Activated gamma-delta T cell treated with Interleukin-2 at 50 U/mL for 16 hours (primary cell): Measurements from ENCODE around the gene PLEKHA7.
A peak's percentile ranks its signal among the peaks of the same experiment; 100 is the strongest.

Experiments
- DNase-seq: peaks from one replicate; pipeline ENCODE4 v3.0.0-alpha.2; 2020

Gene PLEKHA7

GRCh38 chr11:16763746-16764145 is 250.5 kb downstream of the PLEKHA7 start:
- DNase-seq: no peak

DNA sequence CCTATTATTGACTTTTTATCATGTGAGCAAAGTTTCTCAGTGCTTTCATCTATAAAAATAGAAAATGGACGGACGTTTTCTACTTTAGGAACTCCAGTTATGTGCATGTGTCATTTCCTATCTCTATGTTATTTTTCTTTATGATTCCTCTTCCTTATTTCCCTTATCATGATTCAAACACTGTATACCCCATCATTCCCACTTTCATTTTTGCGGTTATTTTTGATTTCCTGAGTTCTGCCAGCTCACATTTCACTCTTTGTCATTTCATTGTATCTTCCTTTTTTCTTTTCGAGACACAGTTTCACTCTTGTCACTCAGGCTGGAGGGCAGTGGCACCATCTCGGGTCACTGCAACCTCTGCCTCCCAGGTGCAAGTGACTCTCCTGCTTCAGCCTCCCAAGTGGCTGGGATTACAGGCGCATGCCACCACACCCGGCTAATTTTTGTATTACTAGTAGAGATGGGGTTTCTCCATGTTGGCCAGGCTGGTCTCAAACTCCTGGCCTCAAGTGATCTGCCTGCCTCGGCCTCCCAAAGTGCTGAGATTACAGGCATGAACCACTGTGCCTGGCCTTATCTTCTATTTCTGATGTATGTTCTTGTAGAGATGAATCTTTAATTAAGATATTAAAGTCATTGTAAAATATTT is 254.2 kb downstream of the PLEKHA7 start:
- no peak for DNase-seq

DNA sequence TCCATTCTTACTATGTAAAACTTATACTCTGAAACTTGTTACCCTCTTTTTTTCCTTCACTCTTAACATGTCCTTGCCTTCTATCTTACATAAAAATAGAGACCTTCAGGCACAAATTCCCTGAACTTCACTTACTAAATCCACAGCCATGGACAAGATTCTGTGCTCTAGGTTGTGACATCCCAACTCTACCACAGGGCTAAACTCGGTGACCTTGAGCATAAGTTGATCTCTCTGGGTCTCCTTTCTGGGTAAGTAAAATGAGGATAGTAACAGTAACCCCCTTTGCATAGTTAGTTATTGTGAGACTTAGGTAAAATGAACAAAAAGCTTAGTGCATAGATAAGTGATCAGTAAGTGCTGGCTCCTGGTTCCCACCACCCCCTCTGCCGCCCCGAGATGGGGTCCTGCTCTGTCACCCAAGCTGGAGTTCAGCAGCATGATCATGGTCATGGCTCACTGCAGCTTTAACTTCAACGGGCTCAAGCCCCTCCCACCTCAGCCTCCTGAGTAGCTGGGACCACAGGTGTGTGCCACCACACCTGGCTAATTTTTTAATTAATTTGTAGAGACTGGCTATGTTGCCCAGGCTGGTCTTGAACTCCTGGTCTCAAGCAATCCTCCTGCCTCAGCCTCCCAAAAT is 255.7 kb downstream of the PLEKHA7 start:
- DNase-seq: no peak

GRCh38 chr11:16750417-16750816 is 263.8 kb downstream of the PLEKHA7 start:
- no peak for DNase-seq

GRCh38 chr11:16749666-16750065 is 264.5 kb downstream of the PLEKHA7 start:
- DNase-seq: no peak

GRCh38 chr11:16749092-16749491 is 265.1 kb downstream of the PLEKHA7 start:
- no peak for DNase-seq

- DNase-seq: no peak
Measured at GRCh38 chr11:16745950-16746605, 268.1 kb downstream of the PLEKHA7 start.

DNA sequence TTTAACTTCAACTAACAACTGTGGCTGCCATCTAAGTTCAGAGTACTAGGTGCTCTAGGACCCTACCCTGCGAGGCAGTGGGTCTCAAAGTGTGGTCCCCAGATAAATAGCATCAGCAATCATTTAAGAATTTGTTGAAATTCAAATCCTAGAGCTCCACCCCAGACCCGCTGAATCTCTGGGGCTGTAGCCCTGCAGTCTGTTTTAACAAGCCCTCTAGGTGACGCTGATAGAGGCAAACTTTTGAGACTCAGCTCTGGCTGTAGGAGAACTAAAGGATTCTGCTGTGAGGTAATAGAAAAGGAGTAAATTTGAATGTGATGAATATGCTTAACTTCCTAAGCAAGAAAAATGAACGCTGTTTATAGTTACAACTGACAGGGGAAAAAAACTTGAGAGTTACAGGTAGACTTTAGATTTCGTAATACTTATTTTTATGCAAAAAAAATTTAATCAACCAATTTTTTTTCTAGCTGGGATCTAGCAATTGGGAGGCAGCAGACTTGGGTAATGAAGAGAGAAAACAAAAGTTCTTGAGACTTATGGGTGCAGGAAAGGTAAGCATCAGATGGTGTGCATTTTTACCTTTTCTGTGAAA is 270.0 kb downstream of the PLEKHA7 start:
- DNase-seq: no peak

DNA sequence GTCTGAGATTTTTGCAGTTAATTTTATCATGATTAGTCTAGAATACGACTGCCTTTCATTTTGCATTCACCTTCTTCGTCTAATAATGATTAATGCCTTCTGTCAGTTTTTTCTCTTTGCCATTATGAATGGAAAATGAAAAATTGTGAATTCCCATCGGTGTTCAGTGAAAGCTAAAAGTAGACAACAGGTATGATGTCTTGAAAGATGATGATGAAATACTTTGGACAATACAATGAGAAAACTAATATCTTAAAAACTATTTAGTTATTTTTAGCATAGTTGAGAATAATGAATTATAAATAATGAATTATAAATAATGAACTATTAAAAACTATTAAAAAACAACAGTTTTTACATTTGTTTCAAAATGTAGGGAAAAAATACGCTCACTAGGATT is 270.7 kb downstream of the PLEKHA7 start:
- DNase-seq: no peak

- no peak for DNase-seq
Measured at GRCh38 chr11:16741473-16741872, 272.7 kb downstream of the PLEKHA7 start.

DNA sequence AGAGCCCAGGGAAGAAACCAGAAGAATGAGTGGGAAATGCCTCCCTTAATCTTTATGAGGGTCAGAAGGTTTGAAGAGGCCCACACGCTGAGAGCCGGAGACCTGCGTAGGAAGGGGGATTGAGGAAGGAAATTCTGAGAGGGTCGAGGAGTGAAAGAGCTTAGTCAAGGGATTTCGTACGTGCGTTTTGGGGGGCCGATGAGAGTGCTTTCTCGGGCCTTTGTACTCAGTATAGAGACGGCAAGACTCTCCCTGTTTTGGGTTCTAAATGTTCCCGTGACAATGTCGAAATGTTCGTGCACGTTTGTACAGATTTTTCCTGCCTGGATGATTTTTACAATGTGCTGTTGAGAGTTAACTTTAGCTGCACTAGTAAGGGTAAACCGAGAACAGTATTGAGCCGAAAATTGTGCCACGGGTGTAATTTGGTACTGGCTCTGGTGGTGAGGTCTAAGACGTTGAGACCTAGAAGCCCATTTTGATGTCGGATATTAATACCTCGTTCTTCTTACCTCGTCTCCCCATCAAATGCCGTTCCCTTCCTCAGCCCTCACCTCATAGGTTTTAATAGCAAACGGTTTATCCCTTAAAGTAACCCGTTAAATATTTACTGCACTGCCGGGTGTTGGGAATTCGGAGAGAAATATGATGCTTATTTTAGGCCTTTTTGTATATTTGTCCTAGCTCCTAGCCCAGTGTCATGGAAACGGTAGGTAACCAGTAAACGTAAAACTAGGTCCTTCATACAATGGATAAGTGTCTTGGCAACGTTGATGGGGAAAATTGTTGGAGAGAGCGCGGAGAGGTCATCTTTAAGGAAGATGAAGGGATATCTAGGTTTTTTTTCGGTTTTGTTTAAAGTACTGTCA is 275.0 kb downstream of the PLEKHA7 start:
- DNase-seq: no peak

GRCh38 chr11:16738193-16738946 is 275.8 kb downstream of the PLEKHA7 start, which contains the start of gene C11orf58:
C11orf58 (plus strand) TSS chr11:16738647; CDS start chr11:16738779, 132 bp downstream.
- peak; percentile 94 for DNase-seq

DNA sequence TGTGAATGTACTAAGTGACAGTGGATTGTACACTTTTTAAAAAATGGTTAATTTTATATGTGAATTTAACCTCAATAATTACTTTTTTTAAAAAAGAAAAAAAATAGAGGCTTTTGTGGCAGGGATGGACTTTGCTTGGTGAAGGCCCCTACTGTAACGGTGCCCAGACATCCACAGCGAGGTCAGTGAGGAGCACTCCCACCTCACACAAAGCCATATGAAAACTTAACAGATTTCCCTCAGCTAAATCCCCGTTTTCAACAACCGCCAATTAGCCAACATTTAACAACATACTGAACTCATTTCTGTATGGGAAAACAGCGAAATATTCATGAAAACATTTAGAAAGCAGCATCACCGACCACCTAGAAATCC is 276.4 kb downstream of the PLEKHA7 start:
- no peak for DNase-seq
